HG03108 (cell line): ENCODE data around the gene EXOC6.

ENCODE experiments used
- ATAC-seq: cut with Tn5 transposase; IDR thresholded peaks from one replicate; pipeline ENCODE4 v1.9.1; 2021; ENCODE audit warnings: moderate library complexity; ENCODE audit not compliant: unreplicated experiment

The EXOC6 gene

GRCh38 chr10:93062514-93063143, 214.3 kb downstream of the EXOC6 start:
- ATAC-seq, result no peak

- ATAC-seq, result no peak
Measured at GRCh38 chr10:93063144-93063976, 215.0 kb downstream of the EXOC6 start.

GRCh38 chr10:93063977-93064660, 215.8 kb downstream of the EXOC6 start:
- ATAC-seq, result no peak

GRCh38 chr10:93064874-93065660, 216.7 kb downstream of the EXOC6 start:
- no peak for ATAC-seq

- no peak for ATAC-seq
Measured at GRCh38 chr10:93065675-93066543, 217.6 kb downstream of the EXOC6 start.

GRCh38 chr10:93066544-93066913, 218.2 kb downstream of the EXOC6 start:
- no peak for ATAC-seq

- no peak for ATAC-seq
Measured at GRCh38 chr10:93067443-93068365, 219.4 kb downstream of the EXOC6 start.

GRCh38 chr10:93068411-93069244, 220.3 kb downstream of the EXOC6 start:
- no peak for ATAC-seq

- no peak for ATAC-seq
Measured at GRCh38 chr10:93069245-93069561, 220.9 kb downstream of the EXOC6 start.

- ATAC-seq, result no peak
Measured at GRCh38 chr10:93070378-93071176, 222.3 kb downstream of the EXOC6 start.

GRCh38 chr10:93071177-93071472, 222.8 kb downstream of the EXOC6 start:
- no peak for ATAC-seq

- no peak for ATAC-seq
Measured at GRCh38 chr10:93071674-93072224, 223.4 kb downstream of the EXOC6 start.

GRCh38 chr10:93072225-93072712, 223.9 kb downstream of the EXOC6 start:
- ATAC-seq, result no peak

GRCh38 chr10:93072713-93073538, 224.6 kb downstream of the EXOC6 start:
- ATAC-seq, result no peak

- ATAC-seq, result no peak
Measured at GRCh38 chr10:93073539-93074146, 225.3 kb downstream of the EXOC6 start, which contains the start of gene CYP26A1. CYP26A1 (plus strand) TSS chr10:93073893; CDS start chr10:93073935, 42 bp downstream.

- no peak for ATAC-seq
Measured at GRCh38 chr10:93074147-93074596, 225.9 kb downstream of the EXOC6 start.
